AG09309 (cell line): ENCODE results near the gene TRMT6.

Experiments used
- DNase-seq: peaks from one replicate; pipeline ENCODE4 v3.0.0-alpha.2; 2010; ENCODE audit warnings: low read depth
- H3K4me3 ChIP-seq: 2 replicates; pipeline ENCODE4 v1.5.1; 2011; ENCODE audit warnings: mild to moderate bottlenecking, low read depth, low read length, moderate library complexity; ENCODE audit not compliant: control insufficient read depth
- TF ChIP-seq, protein P1 (sequence below): IDR thresholded peaks from 2 replicates; pipeline ENCODE4 v1.5.1; 2011; ENCODE audit warnings: mild to moderate bottlenecking, low read depth, low read length, inconsistent platforms; ENCODE audit not compliant: insufficient read depth, control insufficient read depth; ENCODE audit errors: missing control alignments

Gene TRMT6

GRCh38 chr20:5928836-5929715 lies 21.3 kb downstream of the TRMT6 start:
- TF ChIP-seq, protein P1, sequence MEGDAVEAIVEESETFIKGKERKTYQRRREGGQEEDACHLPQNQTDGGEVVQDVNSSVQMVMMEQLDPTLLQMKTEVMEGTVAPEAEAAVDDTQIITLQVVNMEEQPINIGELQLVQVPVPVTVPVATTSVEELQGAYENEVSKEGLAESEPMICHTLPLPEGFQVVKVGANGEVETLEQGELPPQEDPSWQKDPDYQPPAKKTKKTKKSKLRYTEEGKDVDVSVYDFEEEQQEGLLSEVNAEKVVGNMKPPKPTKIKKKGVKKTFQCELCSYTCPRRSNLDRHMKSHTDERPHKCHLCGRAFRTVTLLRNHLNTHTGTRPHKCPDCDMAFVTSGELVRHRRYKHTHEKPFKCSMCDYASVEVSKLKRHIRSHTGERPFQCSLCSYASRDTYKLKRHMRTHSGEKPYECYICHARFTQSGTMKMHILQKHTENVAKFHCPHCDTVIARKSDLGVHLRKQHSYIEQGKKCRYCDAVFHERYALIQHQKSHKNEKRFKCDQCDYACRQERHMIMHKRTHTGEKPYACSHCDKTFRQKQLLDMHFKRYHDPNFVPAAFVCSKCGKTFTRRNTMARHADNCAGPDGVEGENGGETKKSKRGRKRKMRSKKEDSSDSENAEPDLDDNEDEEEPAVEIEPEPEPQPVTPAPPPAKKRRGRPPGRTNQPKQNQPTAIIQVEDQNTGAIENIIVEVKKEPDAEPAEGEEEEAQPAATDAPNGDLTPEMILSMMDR = no peak
- no peak for DNase-seq
- H3K4me3 ChIP-seq = no peak overlapping the region

DNA sequence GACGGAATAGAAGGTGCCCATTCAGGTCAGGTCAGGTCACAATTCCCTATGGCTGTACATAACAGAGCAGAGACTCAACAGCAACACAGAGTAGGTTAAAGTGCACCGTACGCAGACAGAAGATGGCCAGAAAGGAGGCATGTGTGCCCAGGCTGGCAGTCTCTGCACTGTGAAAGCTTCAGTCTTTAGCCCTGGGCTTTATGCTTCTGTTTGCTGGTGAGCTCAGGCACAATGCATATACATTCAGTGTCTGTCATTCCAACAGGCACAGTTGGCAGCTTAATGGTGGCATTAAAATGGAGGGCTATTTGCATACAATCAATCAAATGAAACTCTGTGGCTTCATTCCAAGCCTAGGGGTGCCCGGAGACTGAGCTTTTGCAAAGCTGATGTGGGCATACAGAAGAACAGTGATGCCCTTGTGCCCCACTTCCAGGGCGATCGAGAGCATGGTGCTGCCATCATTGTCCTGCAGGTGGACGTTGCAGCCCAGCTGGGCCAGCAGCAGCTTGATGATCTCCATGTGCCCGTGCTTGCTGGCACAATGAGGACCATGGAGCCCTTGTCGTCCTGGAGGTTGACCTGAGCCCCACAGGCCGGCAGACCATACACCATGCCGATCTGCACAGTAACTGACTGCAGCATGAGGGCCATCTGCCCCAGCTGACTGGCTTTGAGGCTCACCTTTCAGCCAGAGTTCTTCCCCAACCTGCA lies 22.4 kb downstream of the TRMT6 start:
- H3K4me3 ChIP-seq = no peak overlapping the region
- no peak for DNase-seq
- TF ChIP-seq, protein P1 = no peak

DNA sequence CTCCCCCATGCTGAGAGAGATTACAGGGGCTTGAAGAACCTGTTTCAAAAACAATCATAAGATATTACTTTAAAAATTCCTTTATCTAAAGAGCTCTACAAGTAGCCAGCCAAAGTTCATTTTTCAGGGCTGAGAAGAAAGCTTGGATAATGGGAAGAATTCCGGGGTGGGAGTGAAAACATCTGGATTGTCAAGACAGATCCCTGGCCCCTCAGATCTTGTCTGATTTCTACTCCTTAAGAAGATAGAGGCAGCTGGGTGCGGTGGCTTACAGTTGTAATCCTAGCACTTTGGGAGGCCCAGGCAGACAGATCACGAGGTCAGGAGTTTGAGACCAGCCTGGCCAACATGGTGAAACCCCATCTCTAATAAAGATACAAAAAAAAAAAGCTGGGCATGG lies 24.8 kb downstream of the TRMT6 start:
- TF ChIP-seq, protein P1 = no peak
- H3K4me3 ChIP-seq = no peak overlapping the region
- DNase-seq = no peak

DNA sequence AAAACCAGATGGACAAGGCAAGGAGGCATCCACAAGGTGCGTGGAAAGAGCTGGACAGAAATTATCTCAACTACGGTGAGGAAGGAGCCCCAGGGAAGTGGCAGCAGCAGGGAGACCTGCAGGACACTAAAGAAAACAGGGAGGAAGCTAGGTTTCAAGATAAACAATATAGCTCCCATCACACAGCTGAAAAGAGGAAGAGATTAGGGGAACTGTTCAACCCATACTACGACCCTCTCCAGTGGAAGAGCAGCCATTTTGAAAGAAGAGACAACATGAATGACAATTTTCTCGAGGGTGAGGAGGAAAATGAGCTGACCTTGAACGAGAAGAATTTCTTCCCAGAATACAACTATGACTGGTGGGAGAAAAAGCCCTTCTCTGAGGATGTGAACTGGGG lies 26.8 kb downstream of the TRMT6 start:
- TF ChIP-seq, protein P1 = no peak
- DNase-seq = no peak

GRCh38 chr20:5920581-5920980 lies 29.8 kb downstream of the TRMT6 start:
- no peak overlapping the region for H3K4me3 ChIP-seq
- DNase-seq = no peak
- TF ChIP-seq, protein P1 = no peak

More for the DNA sequence above, 26.8 kb downstream of the TRMT6 start:
- no peak overlapping the region for H3K4me3 ChIP-seq

GRCh38 chr20:5919626-5920544 lies 30.4 kb downstream of the TRMT6 start:
- DNase-seq = no peak
- no peak overlapping the region for H3K4me3 ChIP-seq
- TF ChIP-seq, protein P1 = no peak
